Heart right ventricle (tissue), 16 donors: ENCODE data around the gene SLC12A4. TPM values are rescaled to one million over a fixed set of nuclear protein-coding genes. Genes with fewer than 3 reads are reported as not detected.
A peak's percentile ranks its signal among the peaks of the same experiment; 100 is the strongest.

ENCODE experiments used
- ATAC-seq, 8 donors: fragments of 200-7000 bp; cut with Tn5 transposase; one replicate each; pipeline ENCODE4 v1.9.1; 2020; ENCODE audit warnings: mild to moderate bottlenecking in 8 of 8, moderate library complexity in 8 of 8, moderate number of reproducible peaks in 1 of 8
- DNase-seq, 2 donors: peaks; one replicate each; pipeline ENCODE4 v3.0.0-alpha.2; 2020
- H3K27ac ChIP-seq, 10 donors: fragments of 200-600 bp; sonication (generic) in 2 of 10; one replicate each; pipeline versions ENCODE4 v1.5.0 to v1.8.0; 2020 to 2022; ENCODE audit warnings: mild to moderate bottlenecking in 3 of 10
- H3K27me3 ChIP-seq, 7 donors: fragments of 200-600 bp; one replicate each; pipeline ENCODE4 v1.8.0; 2021 to 2022; ENCODE audit warnings: mild to moderate bottlenecking in 2 of 7
- H3K36me3 ChIP-seq, 9 donors: fragments of 200-600 bp; sonication (generic) in 1 of 9; one replicate each; pipeline versions ENCODE4 v1.5.0 to v1.8.0; 2020 to 2022; ENCODE audit warnings: mild to moderate bottlenecking in 2 of 9
- H3K4me1 ChIP-seq, 9 donors: fragments of 200-600 bp; sonication (generic) in 1 of 9; one replicate each; pipeline versions ENCODE4 v1.5.0 to v1.8.0; 2020 to 2022; ENCODE audit warnings: mild to moderate bottlenecking in 4 of 9
- H3K4me3 ChIP-seq, 10 donors: fragments of 200-600 bp; sonication (generic) in 2 of 10; one replicate each; pipeline versions ENCODE4 v1.5.0 to v1.8.0; 2020 to 2022; ENCODE audit warnings: mild to moderate bottlenecking in 7 of 10, moderate library complexity in 2 of 10
- H3K9me3 ChIP-seq, 11 donors: fragments of 200-600 bp in 10 of 11; sonication (generic) in 2 of 11; one replicate each; pipeline versions ENCODE4 v1.5.0 to v1.8.0; 2013 to 2022; ENCODE audit warnings: mild to moderate bottlenecking in 2 of 11, control low read depth in 1 of 11, moderate library complexity in 1 of 11
- CTCF ChIP-seq, 9 donors: fragments of 200-600 bp; sonication (generic) in 2 of 9; IDR thresholded peaks; one replicate each; pipeline versions ENCODE4 v1.5.0 to v1.8.0; 2021 to 2022; ENCODE audit warnings: antibody characterized with exemption in 9 of 9, mild to moderate bottlenecking in 5 of 9, moderate library complexity in 1 of 9
- WGBS, 2 donors: extraction: QIAGEN DNeasy Blood & Tissue Kit; methylation state at CpG; one replicate each; pipeline ENCODE4 v1.1.7; 2013; ENCODE audit warnings: inconsistent platforms in 1 of 2; 5-methylcytosine and 5-hydroxymethylcytosine counted together
- intact Hi-C, 10 donors: fragments of 100-400 bp; cut with DNase I; formaldehyde crosslinking; loops; one replicate each; pipeline versions ENCODE4 v1.11.1 to v1.14.2; 2022
- polyA plus RNA-seq, 2 donors: library from polyadenylated mRNA; stranded (reverse); fragments of 200-250 nt; gene quantifications; one replicate each; pipeline ENCODE4 v1.2.3, GENCODE V29; 2013
- total RNA-seq, 10 donors: library from RNA; stranded (reverse); fragmentation: NEBNext Ultra II Directional in 3 of 10; extraction: Animal tissue kit (Norgen Biotek cat#: 25700) in 3 of 10; gene quantifications; one replicate each; pipeline versions ENCODE4 v1.2.1 to v1.2.4, GENCODE V29; 2021 to 2023
- donor health status: Arrhythmogenic right ventricular cardiomyopathy.
- donor health status: ischemic (EF 13 %, LVEDD 7.1; RV severe dilation, severe dysfunction).
- donor health status: healthy with polysubstance abuse.
- donor health status: DM: no; HTN: yes; CAD: no.
- donor health status: DM: no; HTN: no; CAD: no.
- donor health status: ischemic (EF 25% LVEDD 6.9; RV normal size, moderate dysfunction).
- donor health status: ischemic (EF 25% LVEDD 5.7; RV mildly dilated, moderate dysfunction).
- donor health status: healthy.
- donor health status: DM: yes; HTN: yes; CAD: no.
- donor health status: Ischemic cardiomyopathy.
- donor health status: ischemic (EF 35%, LVEDD 5.7; RV mildly dilated, moderate dysfunction).
- donor health status: nonischemic (EF 11% LVEDD 7.7; RV severe dilation, severe dysfunction).
- donor health status: DM: yes; HTN: yes; CAD: no.
- donor health status: PGD.
- donor health status: ischemic (EF 29% LVEDD 5.4; RV normal size, mild dysfunction).
- donor health status: nonischemic (EF 23%, LVEDD 6.1; RV moderate dilation, normal function).

The SLC12A4 gene
- total and polyA plus RNA-seq, 12 donors: 70.1 to 116 (median 86.6) TPM

- no peak for TF ChIP-seq CTCF (IDR thresholded peaks at IDR 0.05)
- Histone ChIP-seq H3K9me3 (no peaks in the 10 kb centered on the region), H3K4me3 (peak overlapping the region in 5 of 10 donors; percentile 3 to 25 (median 17)), H3K4me1 (peaks cover 79 to 90% (median 85%) of the 10 kb centered on the region in 9 donors), H3K27ac (peak overlapping the region in 9 of 10 donors; percentile 85 to 100 (median 100)), H3K27me3 (no peaks in the 10 kb centered on the region), H3K36me3 (peaks cover 0 to 61% (median 28%) of the 10 kb centered on the region in 9 donors)
- peak in 1 of 2 donors; percentile 60 for DNase-seq
- 37 to 39% methylated on average over 32 of the region's 32 CpGs for WGBS, 2 donors
- intact Hi-C loops: no loop called here
- peak in 2 of 8 donors; percentile 3 to 5 for ATAC-seq
Observed at GRCh38 chr16:67963662-67964321, 4.6 kb downstream of the SLC12A4 start.

GRCh38 chr16:67963292-67963661, 5.2 kb downstream of the SLC12A4 start:
- no peaks in the 10 kb centered on the region for H3K27me3 ChIP-seq
- intact Hi-C loops: no loop called here
- H3K4me3 ChIP-seq: peak overlapping the region in 3 of 10 donors; percentile 3 to 17 (median 14)
- no peak for TF ChIP-seq CTCF (IDR thresholded peaks at IDR 0.05)
- H3K27ac ChIP-seq: peak overlapping the region in 9 of 10 donors; percentile 85 to 100 (median 100)
- peak in 4 of 8 donors; percentile 2 to 27 (median 12) for ATAC-seq
- H3K36me3 ChIP-seq: peaks cover 0 to 66% (median 30%) of the 10 kb centered on the region in 9 donors
- DNase-seq: no peak
- WGBS, 2 donors: 26 to 28% methylated on average over 2 of the region's 2 CpGs
- H3K9me3 ChIP-seq: no peaks in the 10 kb centered on the region
- peaks cover 82 to 95% (median 90%) of the 10 kb centered on the region in 9 donors for H3K4me1 ChIP-seq

GRCh38 chr16:67962135-67962534, 6.3 kb downstream of the SLC12A4 start:
- H3K9me3 ChIP-seq: no peaks in the 10 kb centered on the region
- intact Hi-C loops: no loop called here
- H3K27ac ChIP-seq: peak overlapping the region in 9 of 10 donors; percentile 85 to 100 (median 100)
- no peak overlapping the region for H3K4me3 ChIP-seq
- H3K4me1 ChIP-seq: peaks cover 81 to 92% (median 88%) of the 10 kb centered on the region in 9 donors
- TF ChIP-seq CTCF (IDR thresholded peaks at IDR 0.05): no peak
- H3K36me3 ChIP-seq: peaks cover 0 to 78% (median 42%) of the 10 kb centered on the region in 9 donors
- WGBS, 2 donors: 94 to 95% methylated on average over 8 of the region's 8 CpGs
- H3K27me3 ChIP-seq: no peaks in the 10 kb centered on the region
- ATAC-seq (no peak), DNase-seq (no peak)

- no peak for TF ChIP-seq CTCF (IDR thresholded peaks at IDR 0.05)
- Histone ChIP-seq H3K36me3 (peaks cover 0 to 84% (median 48%) of the 10 kb centered on the region in 9 donors), H3K4me3 (no peak overlapping the region), H3K27me3 (no peaks in the 10 kb centered on the region), H3K27ac (peak overlapping the region in 9 of 10 donors; percentile 85 to 100 (median 100)), H3K4me1 (peaks cover 76 to 87% (median 82%) of the 10 kb centered on the region in 9 donors), H3K9me3 (no peaks in the 10 kb centered on the region)
- intact Hi-C loops: no loop called here
- DNase-seq (peak in 1 of 2 donors; percentile 54), ATAC-seq (peak in 3 of 8 donors; percentile 5 to 36 (median 5))
- 63 to 74% methylated on average over 13 of the region's 13 CpGs for WGBS, 2 donors
Observed at GRCh38 chr16:67961551-67961957, 6.9 kb downstream of the SLC12A4 start.
